BE2C (cell line): ENCODE results near the gene SLC22A14.

Experiments
- DNase-seq: peaks from one replicate; pipeline ENCODE4 v3.0.0-alpha.2; 2020
- H3K27me3 ChIP-seq: fragments of 250-450 bp; sonication (Bioruptor Pico); 2 replicates; pipeline ENCODE4 v1.5.1; 2020; ENCODE audit warnings: mild to moderate bottlenecking
- H3K36me3 ChIP-seq: fragments of 250-450 bp; sonication (Bioruptor Pico); 2 replicates; pipeline ENCODE4 v1.5.1; 2020; ENCODE audit warnings: mild to moderate bottlenecking
- H3K4me1 ChIP-seq: fragments of 250-450 bp; sonication (Bioruptor Pico); 2 replicates; pipeline ENCODE4 v1.5.1; 2020
- H3K4me3 ChIP-seq: 2 replicates; pipeline ENCODE4 v1.5.1; 2011; ENCODE audit warnings: low read depth, low read length
- H3K9me3 ChIP-seq: fragments of 250-450 bp; sonication (Bioruptor Pico); 2 replicates; pipeline ENCODE4 v1.5.1; 2020
- CTCF ChIP-seq: IDR thresholded peaks from 2 replicates; pipeline ENCODE4 v1.5.1; 2012; ENCODE audit warnings: mild to moderate bottlenecking, low read depth, low read length

The SLC22A14 gene

DNA sequence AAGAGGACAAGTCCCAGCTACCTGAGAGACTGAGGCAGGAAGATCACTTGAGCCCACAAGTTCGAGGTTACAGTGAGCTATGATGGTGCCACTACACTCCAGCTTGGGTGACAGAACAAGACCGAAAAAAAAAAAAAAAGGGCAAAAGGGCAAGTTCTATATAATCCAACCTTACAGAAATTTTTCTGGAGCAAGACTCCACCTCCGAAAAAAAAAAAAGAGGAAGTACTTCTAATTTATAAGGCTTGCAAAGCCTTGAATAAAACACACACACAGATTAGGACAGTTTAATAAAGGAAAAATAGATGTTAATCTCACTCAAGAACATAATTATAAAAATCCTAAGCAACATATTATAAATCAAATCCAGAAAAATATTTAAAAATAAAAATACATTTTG lies 50.1 kb downstream of the SLC22A14 start:
- H3K4me3 ChIP-seq = no peak overlapping the region
- H3K4me1 ChIP-seq = no peaks in the 10 kb centered on the region
- no peaks in the 10 kb centered on the region for H3K9me3 ChIP-seq
- no peaks in the 10 kb centered on the region for H3K27me3 ChIP-seq
- DNase-seq = no peak
- H3K36me3 ChIP-seq = no peaks in the 10 kb centered on the region
- no peak for TF ChIP-seq CTCF

DNA sequence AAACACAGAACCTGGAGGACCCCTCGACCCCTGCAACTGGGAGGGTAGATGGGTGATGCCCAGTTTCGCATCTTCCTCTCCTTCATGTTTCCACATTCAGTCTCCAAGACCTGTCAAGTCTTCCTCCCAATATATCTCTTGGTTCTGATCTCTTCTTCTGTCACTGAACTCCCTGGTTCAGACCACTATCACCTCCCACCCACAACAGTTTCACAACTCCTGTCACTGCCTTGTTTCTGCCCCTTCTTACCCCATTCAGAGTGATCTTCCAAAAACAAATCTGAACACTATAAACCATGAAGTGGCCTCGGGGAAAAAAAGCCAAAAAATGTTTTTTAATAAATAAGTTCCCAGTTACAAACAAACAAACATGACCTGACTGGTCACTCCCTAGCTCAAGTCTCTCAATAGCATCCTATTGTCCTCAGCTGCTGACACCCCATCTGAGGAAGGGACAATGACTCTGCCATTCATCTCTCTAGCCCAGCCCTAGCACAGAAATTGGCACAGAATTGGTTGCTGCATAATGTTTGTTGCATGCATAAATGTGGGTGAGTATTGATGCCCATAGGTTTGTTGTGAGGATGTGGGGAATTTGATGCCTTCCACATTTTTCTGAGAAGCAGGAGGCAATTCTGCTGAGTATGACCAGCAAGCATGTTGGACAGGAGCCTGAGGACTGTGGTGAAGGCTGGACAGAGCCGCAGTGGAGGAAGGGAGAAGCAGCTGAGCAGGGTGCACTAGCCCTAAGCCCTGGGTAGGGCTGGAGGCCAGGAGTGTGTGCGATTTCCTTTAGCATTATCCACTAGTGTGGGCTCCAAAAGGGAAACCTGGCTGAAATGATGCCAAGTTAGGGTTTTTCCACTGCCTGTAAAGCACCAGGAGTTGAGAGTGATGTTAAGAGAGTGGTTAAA lies 52.3 kb downstream of the SLC22A14 start:
- Histone ChIP-seq H3K9me3 (no peaks in the 10 kb centered on the region), H3K4me1 (no peaks in the 10 kb centered on the region), H3K27me3 (no peaks in the 10 kb centered on the region), H3K4me3 (no peak overlapping the region), H3K36me3 (no peaks in the 10 kb centered on the region)
- TF ChIP-seq CTCF = no peak
- no peak for DNase-seq

DNA sequence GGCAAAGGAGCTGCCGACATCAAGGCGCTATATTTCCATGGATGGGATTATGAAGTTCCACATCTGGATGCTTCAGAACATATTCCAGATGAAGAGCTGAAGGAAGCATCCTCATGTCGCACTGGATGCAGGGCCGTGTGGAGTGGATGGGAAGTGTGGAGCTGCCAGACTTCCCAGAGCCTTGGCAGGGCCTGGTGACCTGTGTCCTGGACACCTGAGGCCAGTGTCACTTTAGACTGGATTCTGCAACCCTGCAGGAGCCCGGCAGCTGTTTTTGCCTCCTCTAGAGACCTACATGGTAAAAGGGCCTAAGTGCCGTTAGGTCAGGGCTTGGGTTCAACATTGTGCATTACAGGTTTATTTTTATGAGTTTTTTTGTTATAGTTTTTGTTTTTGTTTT lies 53.2 kb downstream of the SLC22A14 start:
- Histone ChIP-seq H3K4me3 (no peak overlapping the region), H3K4me1 (no peaks in the 10 kb centered on the region), H3K36me3 (no peaks in the 10 kb centered on the region), H3K27me3 (no peaks in the 10 kb centered on the region), H3K9me3 (no peaks in the 10 kb centered on the region)
- DNase-seq = no peak
- no peak for TF ChIP-seq CTCF

DNA sequence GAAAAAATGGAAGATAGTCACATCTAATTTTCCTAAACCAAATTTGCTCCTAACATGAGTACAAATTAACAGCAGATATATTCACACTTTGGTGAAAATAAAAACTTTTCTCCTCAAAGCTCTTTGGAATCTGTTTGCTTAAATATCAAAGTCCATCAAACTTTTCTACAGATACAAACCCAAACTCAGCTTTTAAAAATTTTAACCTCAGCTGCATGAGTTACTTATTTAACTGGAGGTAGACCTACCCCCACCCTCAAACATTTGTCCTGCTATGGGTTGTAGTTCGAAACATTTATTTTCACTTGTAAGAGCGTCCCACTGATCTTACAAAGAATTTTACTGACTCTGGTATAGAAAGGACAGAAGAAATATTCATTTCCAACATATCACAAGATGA lies 55.6 kb downstream of the SLC22A14 start:
- TF ChIP-seq CTCF = no peak
- Histone ChIP-seq H3K36me3 (no peaks in the 10 kb centered on the region), H3K9me3 (no peaks in the 10 kb centered on the region), H3K4me3 (no peak overlapping the region), H3K27me3 (no peaks in the 10 kb centered on the region), H3K4me1 (no peaks in the 10 kb centered on the region)
- no peak for DNase-seq

- DNase-seq = no peak
- Histone ChIP-seq H3K36me3 (no peaks in the 10 kb centered on the region), H3K4me3 (no peak overlapping the region), H3K4me1 (no peaks in the 10 kb centered on the region), H3K9me3 (no peaks in the 10 kb centered on the region), H3K27me3 (no peaks in the 10 kb centered on the region)
- TF ChIP-seq CTCF = no peak
These were observed 61.9 kb downstream of the SLC22A14 start for GRCh38 chr3:38343797-38344594.
